ENCODE data around the gene TPM4.
A peak's percentile ranks its signal among the peaks of the same experiment; 100 is the strongest.
"Not testable (repeated sequence)": the region's sequence is repeated elsewhere in the genome, so short reads cannot be mapped to it uniquely, and the experiment has no call there.

The TPM4 gene

GRCh38 chr19:16076154-16076957 lies at the start of gene TPM4:
TPM4 (plus strand) TSS chr19:16076495; CDS start chr19:16076566, 71 bp downstream.
- DNase-seq (ENCODE audit: low spot score): peak; percentile 87

- peak; percentile 67 for DNase-seq (ENCODE audit: low spot score)
These were observed 49.5 kb upstream of the TPM4 start for GRCh38 chr19:16026756-16027155.

- DNase-seq (ENCODE audit: low spot score): no peak
These were observed 48.8 kb upstream of the TPM4 start for GRCh38 chr19:16027528-16027927.

- not testable (repeated sequence) for DNase-seq (ENCODE audit: low spot score)
These were observed 46.1 kb upstream of the TPM4 start for GRCh38 chr19:16030155-16030554.

GRCh38 chr19:16030964-16031871 lies 45.1 kb upstream of the TPM4 start:
- no peak for DNase-seq (ENCODE audit: low spot score)

- no peak for DNase-seq (ENCODE audit: low spot score)
These were observed 44.5 kb upstream of the TPM4 start for GRCh38 chr19:16031872-16032200.

- DNase-seq (ENCODE audit: low spot score): no peak
These were observed 43.7 kb upstream of the TPM4 start for GRCh38 chr19:16032509-16033135.

- no peak for DNase-seq (ENCODE audit: low spot score)
These were observed 43.2 kb upstream of the TPM4 start for GRCh38 chr19:16033136-16033530.

- no peak for DNase-seq (ENCODE audit: low spot score)
These were observed 42.6 kb upstream of the TPM4 start for GRCh38 chr19:16033721-16034120.

GRCh38 chr19:16034180-16034579 lies 42.1 kb upstream of the TPM4 start:
- no peak for DNase-seq (ENCODE audit: low spot score)

- no peak for DNase-seq (ENCODE audit: low spot score)
These were observed 41.2 kb upstream of the TPM4 start for GRCh38 chr19:16034958-16035560.

GRCh38 chr19:16035601-16036297 lies 40.5 kb upstream of the TPM4 start:
- DNase-seq (ENCODE audit: low spot score): no peak

- no peak for DNase-seq (ENCODE audit: low spot score)
These were observed 39.8 kb upstream of the TPM4 start for GRCh38 chr19:16036397-16036925.

GRCh38 chr19:16036941-16037340 lies 39.4 kb upstream of the TPM4 start:
- no peak for DNase-seq (ENCODE audit: low spot score)

GRCh38 chr19:16037424-16038195 lies 38.7 kb upstream of the TPM4 start:
- no peak for DNase-seq (ENCODE audit: low spot score)

- no peak for DNase-seq (ENCODE audit: low spot score)
These were observed 38.0 kb upstream of the TPM4 start for GRCh38 chr19:16038196-16038695.

- DNase-seq (ENCODE audit: low spot score): no peak
These were observed 37.2 kb upstream of the TPM4 start for GRCh38 chr19:16039081-16039480.

- no peak for DNase-seq (ENCODE audit: low spot score)
These were observed 36.8 kb upstream of the TPM4 start for GRCh38 chr19:16039545-16039944.

GRCh38 chr19:16040642-16041041 lies 35.7 kb upstream of the TPM4 start:
- DNase-seq (ENCODE audit: low spot score): no peak

GRCh38 chr19:16041299-16041990 lies 34.9 kb upstream of the TPM4 start:
- peak; percentile 52 for DNase-seq (ENCODE audit: low spot score)

All from putamen (tissue), 1 donor.